Trophoblast cell (in vitro differentiated cells and primary cell): ENCODE measurements around the gene ZNF799.
"Not testable (repeated sequence)": the region's sequence is repeated elsewhere in the genome, so short reads cannot be mapped to it uniquely, and the experiment has no call there.

Source experiments
- DNase-seq, 2 donors: peaks; one replicate each; pipeline ENCODE4 v3.0.0-alpha.2; 2016
- H2AFZ ChIP-seq: 2 replicates; pipeline ENCODE4 v1.6.1; 2013; ENCODE audit warnings: low read length, moderate library complexity, mild to moderate bottlenecking; ENCODE audit not compliant: insufficient read depth, poor library complexity
- H2AK5ac ChIP-seq: 2 replicates; pipeline ENCODE4 v1.6.1; 2013; ENCODE audit warnings: mild to moderate bottlenecking, low read length
- H2BK120ac ChIP-seq: 2 replicates; pipeline ENCODE4 v1.6.1; 2013; ENCODE audit warnings: low read length, mild to moderate bottlenecking, moderate library complexity; ENCODE audit not compliant: insufficient read depth, poor library complexity
- H2BK12ac ChIP-seq: 2 replicates; pipeline ENCODE4 v1.6.1; 2013; ENCODE audit warnings: mild to moderate bottlenecking, low read length, moderate library complexity
- H2BK5ac ChIP-seq: 2 replicates; pipeline ENCODE4 v1.6.1; 2013; ENCODE audit warnings: low read length, low read depth, moderate library complexity, mild to moderate bottlenecking; ENCODE audit not compliant: poor library complexity
- H3K14ac ChIP-seq: 2 replicates; pipeline ENCODE4 v1.6.1; 2013; ENCODE audit warnings: mild to moderate bottlenecking, low read length
- H3K18ac ChIP-seq: 2 replicates; pipeline ENCODE4 v1.6.1; 2013; ENCODE audit warnings: mild to moderate bottlenecking, low read length
- H3K23ac ChIP-seq: 2 replicates; pipeline ENCODE4 v1.6.1; 2013; ENCODE audit warnings: low read length
- H3K27ac ChIP-seq: 2 replicates; pipeline ENCODE4 v1.5.1; 2013; ENCODE audit warnings: low read depth, mild to moderate bottlenecking, inconsistent platforms, low read length, moderate library complexity
- H3K27me3 ChIP-seq: 2 replicates; pipeline ENCODE4 v1.6.1; 2013; ENCODE audit warnings: inconsistent platforms, mild to moderate bottlenecking, low read length, moderate library complexity; ENCODE audit not compliant: insufficient read depth
- H3K36me3 ChIP-seq, 2 experiments: 1 replicate in 1 of 2; 2 replicates in 1 of 2; pipeline ENCODE4 v1.6.1; 2013; ENCODE audit warnings: low read length in 2 of 2, mild to moderate bottlenecking in 2 of 2, moderate library complexity in 1 of 2; ENCODE audit not compliant: insufficient read depth in 2 of 2, control insufficient read depth in 1 of 2
- H3K4ac ChIP-seq: 2 replicates; pipeline ENCODE4 v1.6.1; 2013; ENCODE audit warnings: low read depth, mild to moderate bottlenecking, low read length, moderate library complexity
- H3K4me1 ChIP-seq, 2 experiments: 1 replicate in 1 of 2; 2 replicates in 1 of 2; pipeline ENCODE4 v1.6.1; 2013; ENCODE audit warnings: low read length in 2 of 2, mild to moderate bottlenecking in 2 of 2, moderate library complexity in 1 of 2; ENCODE audit not compliant: insufficient read depth in 2 of 2, control insufficient read depth in 1 of 2
- H3K4me2 ChIP-seq: 2 replicates; pipeline ENCODE4 v1.6.1; 2013; ENCODE audit warnings: inconsistent platforms, mild to moderate bottlenecking, low read length, moderate library complexity
- H3K4me3 ChIP-seq: 2 replicates; pipeline ENCODE4 v1.5.1; 2013; ENCODE audit warnings: mild to moderate bottlenecking, low read depth, low read length, inconsistent platforms
- H3K79me1 ChIP-seq: one replicate; pipeline ENCODE4 v1.6.1; 2013; ENCODE audit warnings: low read length
- H3K79me2 ChIP-seq: 2 replicates; pipeline ENCODE4 v1.6.1; 2013; ENCODE audit warnings: low read length, mild to moderate bottlenecking; ENCODE audit not compliant: control insufficient read depth, insufficient read depth, poor library complexity
- H3K9ac ChIP-seq: 2 replicates; pipeline ENCODE4 v1.6.1; 2013; ENCODE audit warnings: mild to moderate bottlenecking, low read length
- H3K9me3 ChIP-seq: 2 replicates; pipeline ENCODE4 v1.6.1; 2013; ENCODE audit warnings: low read depth, mild to moderate bottlenecking, control low read depth, inconsistent platforms, low read length; ENCODE audit not compliant: insufficient read depth
- H4K12ac ChIP-seq: 2 replicates; pipeline ENCODE4 v1.6.1; 2013; ENCODE audit warnings: low read depth, mild to moderate bottlenecking, low read length, moderate library complexity
- H4K8ac ChIP-seq: 2 replicates; pipeline ENCODE4 v1.6.1; 2013; ENCODE audit warnings: low read depth, mild to moderate bottlenecking, low read length, moderate library complexity
- H4K91ac ChIP-seq: one replicate; pipeline ENCODE4 v1.6.1; 2013; ENCODE audit warnings: low read depth, mild to moderate bottlenecking, low read length, moderate library complexity
- WGBS: extraction: QIAGEN DNeasy Blood & Tissue Kit; methylation state at CpG from one replicate; pipeline ENCODE4 v1.1.7; 2013; ENCODE audit warnings: missing lambda C conversion rate; ENCODE audit not compliant: insufficient read length, insufficient coverage; ENCODE audit errors: extremely low coverage; 5-methylcytosine and 5-hydroxymethylcytosine counted together

The ZNF799 gene

DNA sequence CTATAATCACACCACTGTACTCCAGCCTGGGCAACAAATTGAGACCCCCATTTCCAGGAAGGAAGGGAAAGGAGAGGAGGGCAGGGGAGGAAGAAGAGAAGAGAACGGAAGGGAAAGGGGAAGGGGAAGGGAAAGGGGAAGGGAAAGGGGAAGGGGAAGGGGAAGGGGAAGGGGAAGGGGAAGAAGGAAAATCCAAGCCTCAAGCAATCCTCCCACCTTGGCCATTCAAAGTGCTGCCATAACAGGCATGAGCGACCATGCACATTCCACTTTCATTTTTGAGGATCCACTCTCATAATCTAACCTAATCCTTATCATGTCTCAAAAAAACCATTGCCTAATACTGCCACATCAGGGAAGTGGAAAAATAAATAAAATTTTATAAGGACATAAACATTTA, 14.7 kb downstream of the ZNF799 start:
- no CpG with 5 or more reads among the region's 2 CpGs for WGBS
- not testable (repeated sequence) for H3K23ac ChIP-seq, H3K79me2 ChIP-seq, H4K12ac ChIP-seq, H3K18ac ChIP-seq, H3K4ac ChIP-seq, H4K91ac ChIP-seq, H3K27me3 ChIP-seq, H3K9ac ChIP-seq, H2BK5ac ChIP-seq, DNase-seq, H3K79me1 ChIP-seq, H2BK120ac ChIP-seq, H3K14ac ChIP-seq, H2AK5ac ChIP-seq, H2AFZ ChIP-seq, H3K4me1 ChIP-seq, H3K27ac ChIP-seq, H4K8ac ChIP-seq, H3K4me3 ChIP-seq, H3K9me3 ChIP-seq, H3K4me2 ChIP-seq, H2BK12ac ChIP-seq
- peaks cover 8 to 14% of the 10 kb centered on the region in 2 experiments for H3K36me3 ChIP-seq

DNA sequence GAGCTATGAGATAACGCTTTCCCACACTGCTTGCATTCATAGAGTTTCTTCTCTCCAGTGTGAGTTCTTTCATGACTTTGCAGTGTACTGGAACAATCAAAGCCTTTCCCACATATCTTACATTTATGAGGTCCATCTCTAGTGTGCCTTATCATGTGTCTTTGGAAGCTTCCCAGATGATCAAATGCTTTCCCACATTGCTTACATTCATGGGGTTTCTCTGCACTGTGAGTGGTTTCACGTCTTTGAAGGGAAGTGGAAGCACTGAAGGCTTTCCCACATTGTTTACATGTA, 20.7 kb downstream of the ZNF799 start:
- Histone ChIP-seq H2BK12ac (no peak overlapping the region), H3K4me2 (no peak overlapping the region), H2AK5ac (no peak overlapping the region), H2AFZ (no peak overlapping the region), H3K36me3 (peaks cover 0 to 15% of the 10 kb centered on the region in 2 experiments), H3K14ac (no peak overlapping the region), H4K91ac (no peak overlapping the region), H4K8ac (no peak overlapping the region), H3K4me3 (no peak overlapping the region), H3K4ac (no peak overlapping the region), H3K9me3 (peaks cover 13% of the 10 kb centered on the region), H3K4me1 (no peaks in the 10 kb centered on the region), H3K23ac (no peak overlapping the region), H3K79me2 (no peaks in the 10 kb centered on the region), H4K12ac (no peak overlapping the region), H3K79me1 (no peaks in the 10 kb centered on the region), H3K18ac (no peak overlapping the region), H2BK5ac (no peak overlapping the region), H2BK120ac (no peak overlapping the region), H3K9ac (no peak overlapping the region), H3K27me3 (no peaks in the 10 kb centered on the region), H3K27ac (no peak overlapping the region)
- no CpG with 5 or more reads among the region's 2 CpGs for WGBS
- DNase-seq = no peak

DNA sequence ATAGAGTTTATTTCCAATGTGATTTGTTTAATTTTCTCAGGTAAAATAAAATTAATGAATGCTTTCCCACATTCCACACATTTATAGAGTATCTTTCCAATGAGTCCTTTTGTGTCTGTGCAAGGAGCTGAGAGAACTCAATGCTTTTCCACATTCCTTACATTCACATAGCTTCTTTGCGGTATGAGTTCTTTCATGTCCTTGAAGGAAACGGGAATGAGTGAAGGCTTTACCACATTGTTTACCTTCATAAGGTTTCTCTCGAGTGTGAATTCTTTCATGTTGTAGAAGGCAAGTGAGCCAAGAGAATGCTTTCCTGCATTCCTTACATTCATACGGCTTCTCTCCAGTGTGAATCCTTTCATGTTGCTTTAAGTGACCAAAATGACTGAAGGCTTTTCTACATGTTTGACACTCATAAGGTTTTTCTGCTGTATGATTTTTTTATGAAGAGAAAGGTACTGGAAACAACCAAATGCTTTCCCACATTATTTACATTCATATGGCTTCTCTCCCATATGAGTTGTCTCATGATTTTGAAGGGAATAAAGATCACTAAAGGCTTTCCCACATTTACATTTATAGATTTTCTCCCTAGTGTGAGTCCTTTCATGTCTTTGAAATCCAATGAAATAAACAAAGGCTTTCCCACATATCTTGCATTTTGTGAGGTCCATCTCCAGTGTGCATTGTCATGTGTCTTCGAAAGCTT, 21.2 kb downstream of the ZNF799 start:
- Histone ChIP-seq H3K4me2 (no peak overlapping the region), H3K36me3 (peaks cover 0 to 15% of the 10 kb centered on the region in 2 experiments), H4K12ac (no peak overlapping the region), H3K4ac (no peak overlapping the region), H3K79me2 (no peaks in the 10 kb centered on the region), H3K4me3 (no peak overlapping the region), H2AK5ac (no peak overlapping the region), H3K27ac (no peak overlapping the region), H3K27me3 (no peaks in the 10 kb centered on the region), H3K79me1 (no peaks in the 10 kb centered on the region), H3K4me1 (no peaks in the 10 kb centered on the region), H4K8ac (no peak overlapping the region), H3K14ac (no peak overlapping the region), H3K9me3 (peaks cover 13% of the 10 kb centered on the region), H2AFZ (no peak overlapping the region), H2BK120ac (no peak overlapping the region), H3K23ac (no peak overlapping the region), H2BK12ac (no peak overlapping the region), H3K18ac (no peak overlapping the region), H2BK5ac (no peak overlapping the region), H3K9ac (no peak overlapping the region), H4K91ac (no peak overlapping the region)
- no CpG with 5 or more reads among the region's 5 CpGs for WGBS
- DNase-seq = peak in 1 of 2 donors; percentile 51

DNA sequence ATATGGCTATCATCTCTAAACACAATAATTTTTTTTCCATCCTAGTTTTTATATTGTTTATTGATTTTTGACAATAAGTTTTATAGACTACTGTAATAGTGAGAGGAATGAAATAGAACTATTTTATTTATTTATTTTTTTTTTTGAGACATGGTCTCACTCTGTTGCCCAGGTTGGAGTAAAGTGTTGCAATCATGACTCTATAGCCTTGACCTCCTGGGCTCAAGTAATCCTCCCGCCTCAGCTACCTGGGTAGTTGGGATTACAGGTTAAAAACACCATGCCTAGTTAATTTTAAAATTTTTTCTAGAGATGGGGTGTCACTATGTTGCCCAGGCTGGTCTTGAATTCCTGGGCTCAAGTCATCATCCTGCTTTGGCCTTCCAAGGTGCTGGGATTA, 27.0 kb downstream of the ZNF799 start:
- peaks cover 7% of the 10 kb centered on the region for H3K9me3 ChIP-seq
- DNase-seq = no peak
- no peak overlapping the region for H2AFZ ChIP-seq
- H3K9ac ChIP-seq = no peak overlapping the region
- H3K79me1 ChIP-seq = no peaks in the 10 kb centered on the region
- H3K27me3 ChIP-seq = no peaks in the 10 kb centered on the region
- H2BK120ac ChIP-seq = no peak overlapping the region
- H3K27ac ChIP-seq = no peak overlapping the region
- WGBS = no CpG with 5 or more reads among the region's 1 CpG
- no peak overlapping the region for H2AK5ac ChIP-seq
- H3K4me1 ChIP-seq = no peaks in the 10 kb centered on the region
- H2BK12ac ChIP-seq = no peak overlapping the region
- H3K18ac ChIP-seq = no peak overlapping the region
- no peak overlapping the region for H3K4ac ChIP-seq
- no peak overlapping the region for H4K12ac ChIP-seq
- no peak overlapping the region for H3K23ac ChIP-seq
- H3K79me2 ChIP-seq = no peaks in the 10 kb centered on the region
- H4K91ac ChIP-seq = no peak overlapping the region
- H2BK5ac ChIP-seq = no peak overlapping the region
- no peak overlapping the region for H4K8ac ChIP-seq
- H3K4me2 ChIP-seq = no peak overlapping the region
- H3K4me3 ChIP-seq = no peak overlapping the region
- H3K36me3 ChIP-seq = no peaks in the 10 kb centered on the region
- H3K14ac ChIP-seq = no peak overlapping the region
